ENCODE measurements around the gene CCR3. TPM values are rescaled to one million over a fixed set of nuclear protein-coding genes. Genes with fewer than 3 reads are reported as not detected.

CCR3 gene
- total and polyA plus RNA-seq, 2 experiments from 2014 or later, result not detected

GRCh38 chr3:46258525-46258924 is 16.3 kb downstream of the CCR3 start (continued):
- TF ChIP-seq CTCF (conservative IDR thresholded peaks at IDR 0.05; ENCODE audit: low read depth in 2 of 2), result no peak
- TF ChIP-seq EZH2phosphoT487 (IDR thresholded peaks at IDR 0.05; ENCODE audit: unreplicated experiment), result no peak
- no peak for TF ChIP-seq JUNB (IDR thresholded peaks at IDR 0.05; ENCODE audit: unreplicated experiment)
- TF ChIP-seq ZNF114 (CRISPR knock-in tag; IDR thresholded peaks at IDR 0.05), result no peak
- TF ChIP-seq, protein P1, sequence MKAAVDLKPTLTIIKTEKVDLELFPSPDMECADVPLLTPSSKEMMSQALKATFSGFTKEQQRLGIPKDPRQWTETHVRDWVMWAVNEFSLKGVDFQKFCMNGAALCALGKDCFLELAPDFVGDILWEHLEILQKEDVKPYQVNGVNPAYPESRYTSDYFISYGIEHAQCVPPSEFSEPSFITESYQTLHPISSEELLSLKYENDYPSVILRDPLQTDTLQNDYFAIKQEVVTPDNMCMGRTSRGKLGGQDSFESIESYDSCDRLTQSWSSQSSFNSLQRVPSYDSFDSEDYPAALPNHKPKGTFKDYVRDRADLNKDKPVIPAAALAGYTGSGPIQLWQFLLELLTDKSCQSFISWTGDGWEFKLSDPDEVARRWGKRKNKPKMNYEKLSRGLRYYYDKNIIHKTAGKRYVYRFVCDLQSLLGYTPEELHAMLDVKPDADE (IDR thresholded peaks at IDR 0.05), result no peak
- TF ChIP-seq CREB1 (CRISPR knock-in tag; IDR thresholded peaks at IDR 0.05; ENCODE audit: low read depth), result no peak
- no peak for TF ChIP-seq POLR2AphosphoS5 (IDR thresholded peaks at IDR 0.05; ENCODE audit: low read depth)
- no peak for TF ChIP-seq NANOG (IDR thresholded peaks at IDR 0.05; ENCODE audit: borderline replicate concordance)
- TF ChIP-seq STAT1 (IDR thresholded peaks at IDR 0.05; ENCODE audit: unreplicated experiment), result no peak
- TF ChIP-seq REST (IDR thresholded peaks at IDR 0.05; ENCODE audit: unreplicated experiment), result no peak
- TF ChIP-seq EZH2 (IDR thresholded peaks at IDR 0.05; ENCODE audit: low read depth, unreplicated experiment), result no peak

- H3K27me3 Mint-ChIP-seq (ENCODE audit: insufficient read depth, low read depth, poor library complexity), result peaks cover 2% of the 10 kb centered on the region
- Histone ChIP-seq H3K27me3 (ENCODE audit: insufficient read depth) (no peaks in the 10 kb centered on the region), H4K20me1 (replicated peaks; ENCODE audit: insufficient read depth) (no peaks in the 10 kb centered on the region), H3K79me2 (replicated peaks; ENCODE audit: insufficient read depth) (no peaks in the 10 kb centered on the region), H3K27ac (ENCODE audit: low read depth) (no peak overlapping the region), H3F3A (replicated peaks; ENCODE audit: low read depth) (no peaks in the 10 kb centered on the region), H3K9me2 (ENCODE audit: insufficient read depth) (no peaks in the 10 kb centered on the region), H3K4me1 (ENCODE audit: insufficient read depth) (peaks cover 6% of the 10 kb centered on the region; the same call in 1 of the 2 replicates), H3K4me3 (no peak overlapping the region), H2AFZ (no peak overlapping the region), H3K4me2 (no peak overlapping the region), H3K36me3 (ENCODE audit: insufficient read depth) (no peaks in the 10 kb centered on the region)
- H3K36me3 Mint-ChIP-seq (ENCODE audit: low read depth), result peaks cover 8% of the 10 kb centered on the region; the same call in 2 of the 3 replicates
- no peak overlapping the region for H3K27ac Mint-ChIP-seq
- no peak for DNase-seq (ENCODE audit: low spot score)
- ATAC-seq, result no peak
- H3K4me1 Mint-ChIP-seq, result peaks cover 14% of the 10 kb centered on the region; the same call in 2 of the 3 replicates
- no peak for TF ChIP-seq CTCF (conservative IDR thresholded peaks at IDR 0.05; ENCODE audit: low read depth in 2 of 2)
- no peak for TF ChIP-seq ZNF331 (CRISPR knock-in tag; IDR thresholded peaks at IDR 0.05; ENCODE audit: low read depth)
- H3K4me3 Mint-ChIP-seq, result no peak overlapping the region
- peaks cover 10% of the 10 kb centered on the region for H3K9me3 Mint-ChIP-seq
These were observed 19.8 kb downstream of the CCR3 start for GRCh38 chr3:46261926-46262594.
